Measurements from ENCODE around the gene PSME4.

DNA sequence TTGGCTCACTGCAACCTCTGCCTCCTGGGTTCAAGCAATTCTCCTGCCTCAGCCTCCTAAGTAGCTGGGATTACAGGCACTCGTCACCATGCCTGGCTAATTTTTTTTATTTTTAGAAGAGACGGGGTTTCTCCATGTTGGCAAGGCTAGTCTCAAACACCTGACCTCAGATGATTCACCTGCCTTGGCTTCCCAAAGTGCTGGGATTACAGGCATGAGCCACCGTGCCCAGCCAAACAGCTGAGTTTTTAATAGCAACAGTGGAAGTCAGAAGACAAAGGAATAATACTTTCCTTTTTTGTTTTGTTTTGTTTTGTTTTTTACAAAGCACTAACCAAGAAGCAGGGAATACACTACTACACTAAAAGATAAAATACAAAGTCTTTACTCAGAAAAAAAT is 127.9 kb downstream of the PSME4 start:
- TF ChIP-seq SUZ12 (IDR thresholded peaks at IDR 0.05) (no peak), ZNF384 (IDR thresholded peaks at IDR 0.05) (no peak), FOXM1 (IDR thresholded peaks at IDR 0.05; ENCODE audit: borderline replicate concordance) (no peak), SP1 (IDR thresholded peaks at IDR 0.05) (no peak), BHLHE40 (IDR thresholded peaks at IDR 0.05; ENCODE audit: borderline replicate concordance) (no peak), ELF4 (IDR thresholded peaks at IDR 0.05) (no peak), NFRKB (IDR thresholded peaks at IDR 0.05) (no peak), TARDBP (IDR thresholded peaks at IDR 0.05) (no peak), FOXA1 (IDR thresholded peaks at IDR 0.05) (no peak), L3MBTL2 (conservative IDR thresholded peaks at IDR 0.05) (no peak)
- TF ChIP-seq, protein P1, sequence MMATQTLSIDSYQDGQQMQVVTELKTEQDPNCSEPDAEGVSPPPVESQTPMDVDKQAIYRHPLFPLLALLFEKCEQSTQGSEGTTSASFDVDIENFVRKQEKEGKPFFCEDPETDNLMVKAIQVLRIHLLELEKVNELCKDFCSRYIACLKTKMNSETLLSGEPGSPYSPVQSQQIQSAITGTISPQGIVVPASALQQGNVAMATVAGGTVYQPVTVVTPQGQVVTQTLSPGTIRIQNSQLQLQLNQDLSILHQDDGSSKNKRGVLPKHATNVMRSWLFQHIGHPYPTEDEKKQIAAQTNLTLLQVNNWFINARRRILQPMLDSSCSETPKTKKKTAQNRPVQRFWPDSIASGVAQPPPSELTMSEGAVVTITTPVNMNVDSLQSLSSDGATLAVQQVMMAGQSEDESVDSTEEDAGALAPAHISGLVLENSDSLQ (IDR thresholded peaks at IDR 0.05) = no peak
